Peyer's patch (tissue), 4 donors: Measurements from ENCODE around the gene INPP5A.

Experiments used
- CTCF ChIP-seq, 6 experiments: fragments of 450-650 bp in 4 of 6; fragments of 200-600 bp in 2 of 6; sonication (generic) in 1 of 6; IDR thresholded peaks; one replicate each; pipeline ENCODE4 v1.5.1; 2017 to 2019; ENCODE audit warnings: antibody characterized with exemption in 6 of 6, mild to moderate bottlenecking in 3 of 6, moderate library complexity in 1 of 6
- POLR2A ChIP-seq, 2 donors: fragments of 450-650 bp; IDR thresholded peaks; one replicate each; pipeline ENCODE4 v1.5.1; 2017; ENCODE audit warnings: antibody characterized with exemption in 2 of 2, mild to moderate bottlenecking in 2 of 2, moderate library complexity in 2 of 2

- TF ChIP-seq POLR2A (IDR thresholded peaks at IDR 0.05) (no peak), CTCF (IDR thresholded peaks at IDR 0.05) (no peak)
Observed at GRCh38 chr10:132582771-132583170, 45.2 kb downstream of the INPP5A start.
